Osteoblast (primary cell): ENCODE measurements around the gene CIB4. TPM values are rescaled to one million over a fixed set of nuclear protein-coding genes. Genes with fewer than 3 reads are reported as not detected.
"Not testable (repeated sequence)": the region's sequence is repeated elsewhere in the genome, so short reads cannot be mapped to it uniquely, and the experiment has no call there.

Experiments used
- DNase-seq: peaks from one replicate; pipeline ENCODE4 v3.0.0; 2011; ENCODE audit warnings: low spot score, mixed read lengths; ENCODE audit not compliant: insufficient read length; ENCODE audit errors: missing footprints
- H2AFZ ChIP-seq: 2 replicates; pipeline ENCODE4 v1.6.0; 2011; ENCODE audit warnings: mild to moderate bottlenecking, low read length
- H3K27ac ChIP-seq: 2 replicates; pipeline ENCODE4 v1.5.1; 2011; ENCODE audit warnings: mild to moderate bottlenecking, low read depth, low read length, moderate library complexity
- H3K27me3 ChIP-seq: 2 replicates; pipeline ENCODE4 v1.6.0; 2012; ENCODE audit warnings: mild to moderate bottlenecking, control low read depth, inconsistent platforms, low read length, moderate library complexity; ENCODE audit not compliant: insufficient read depth
- H3K36me3 ChIP-seq: 2 replicates; pipeline ENCODE4 v1.5.1; 2011; ENCODE audit warnings: mild to moderate bottlenecking, low read length, control low read depth, moderate library complexity; ENCODE audit not compliant: insufficient read depth
- H3K4me1 ChIP-seq: 2 replicates; pipeline ENCODE4 v1.5.1; 2011; ENCODE audit warnings: mild to moderate bottlenecking, low read length, control low read depth, moderate library complexity; ENCODE audit not compliant: insufficient read depth
- H3K4me2 ChIP-seq: 2 replicates; pipeline ENCODE4 v1.6.0; 2011; ENCODE audit warnings: mild to moderate bottlenecking, low read length; ENCODE audit not compliant: insufficient read depth
- H3K4me3 ChIP-seq: fragments of 200-600 bp; sonication (generic); 3 replicates; pipeline ENCODE4 v1.5.1; 2012; ENCODE audit warnings: mild to moderate bottlenecking, low read length, inconsistent platforms; ENCODE audit not compliant: insufficient read depth
- H3K79me2 ChIP-seq: 2 replicates; pipeline ENCODE4 v1.6.0; 2012; ENCODE audit warnings: mild to moderate bottlenecking, low read length, control low read depth, inconsistent platforms; ENCODE audit not compliant: insufficient read depth
- H3K9me3 ChIP-seq: 2 replicates; pipeline ENCODE4 v1.5.1; 2011; ENCODE audit warnings: low read depth, low read length, control low read depth
- H4K20me1 ChIP-seq: 2 replicates; pipeline ENCODE4 v1.6.0; 2012; ENCODE audit warnings: mild to moderate bottlenecking, low read length, control low read depth; ENCODE audit not compliant: insufficient read depth
- CTCF ChIP-seq: IDR thresholded peaks from 2 replicates; pipeline ENCODE4 v1.5.1; 2011; ENCODE audit warnings: mild to moderate bottlenecking, low read depth, low read length, moderate library complexity; ENCODE audit errors: extremely low read depth
- total RNA-seq: library from RNA; depleted of rRNA; stranded (reverse); fragments of >200 nt; gene quantifications from 2 replicates; pipeline ENCODE4 v1.2.3, GENCODE V29; 2012

CIB4 gene
- total RNA-seq, 1 donor = not detected

- H3K36me3 ChIP-seq = no peaks in the 10 kb centered on the region
- H3K27me3 ChIP-seq = peaks cover 10% of the 10 kb centered on the region
- H3K4me1 ChIP-seq = no peaks in the 10 kb centered on the region
- no peak for TF ChIP-seq CTCF
- no peak overlapping the region for H3K27ac ChIP-seq
- H2AFZ ChIP-seq = no peak overlapping the region
- H4K20me1 ChIP-seq = no peaks in the 10 kb centered on the region
- H3K4me2 ChIP-seq = no peak overlapping the region
- no peak for DNase-seq
- H3K9me3 ChIP-seq = no peaks in the 10 kb centered on the region
- H3K79me2 ChIP-seq = no peaks in the 10 kb centered on the region
- H3K4me3 ChIP-seq = no peak overlapping the region
Measured at GRCh38 chr2:26657265-26657664, 16.1 kb upstream of the CIB4 start.

- Histone ChIP-seq H3K27me3 (peaks cover 24% of the 10 kb centered on the region), H3K9me3 (no peaks in the 10 kb centered on the region), H3K4me2 (no peak overlapping the region), H3K4me3 (no peak overlapping the region), H3K4me1 (no peaks in the 10 kb centered on the region), H3K79me2 (no peaks in the 10 kb centered on the region), H2AFZ (no peak overlapping the region), H3K27ac (no peak overlapping the region), H4K20me1 (no peaks in the 10 kb centered on the region), H3K36me3 (no peaks in the 10 kb centered on the region)
- DNase-seq = no peak
- TF ChIP-seq CTCF = no peak
Measured at GRCh38 chr2:26655611-26656195, 14.5 kb upstream of the CIB4 start.

GRCh38 chr2:26655120-26655519 is 14.0 kb upstream of the CIB4 start:
- H3K4me1 ChIP-seq, H3K27ac ChIP-seq, H3K9me3 ChIP-seq, H3K4me2 ChIP-seq, H2AFZ ChIP-seq, DNase-seq, H3K36me3 ChIP-seq, H4K20me1 ChIP-seq, H3K4me3 ChIP-seq, H3K79me2 ChIP-seq: not testable (repeated sequence)
- peaks cover 27% of the 10 kb centered on the region for H3K27me3 ChIP-seq

- no peak overlapping the region for H3K4me3 ChIP-seq
- no peaks in the 10 kb centered on the region for H4K20me1 ChIP-seq
- DNase-seq = peak; percentile 53
- H3K79me2 ChIP-seq = no peaks in the 10 kb centered on the region
- no peak overlapping the region for H2AFZ ChIP-seq
- peaks cover 27% of the 10 kb centered on the region for H3K27me3 ChIP-seq
- no peak overlapping the region for H3K27ac ChIP-seq
- no peaks in the 10 kb centered on the region for H3K4me1 ChIP-seq
- H3K4me2 ChIP-seq = no peak overlapping the region
- H3K36me3 ChIP-seq = no peaks in the 10 kb centered on the region
- no peaks in the 10 kb centered on the region for H3K9me3 ChIP-seq
- TF ChIP-seq CTCF = no peak
Measured at GRCh38 chr2:26654061-26654340, 12.8 kb upstream of the CIB4 start.
